ENCODE results near the gene KRT83.

KRT83 gene

DNA sequence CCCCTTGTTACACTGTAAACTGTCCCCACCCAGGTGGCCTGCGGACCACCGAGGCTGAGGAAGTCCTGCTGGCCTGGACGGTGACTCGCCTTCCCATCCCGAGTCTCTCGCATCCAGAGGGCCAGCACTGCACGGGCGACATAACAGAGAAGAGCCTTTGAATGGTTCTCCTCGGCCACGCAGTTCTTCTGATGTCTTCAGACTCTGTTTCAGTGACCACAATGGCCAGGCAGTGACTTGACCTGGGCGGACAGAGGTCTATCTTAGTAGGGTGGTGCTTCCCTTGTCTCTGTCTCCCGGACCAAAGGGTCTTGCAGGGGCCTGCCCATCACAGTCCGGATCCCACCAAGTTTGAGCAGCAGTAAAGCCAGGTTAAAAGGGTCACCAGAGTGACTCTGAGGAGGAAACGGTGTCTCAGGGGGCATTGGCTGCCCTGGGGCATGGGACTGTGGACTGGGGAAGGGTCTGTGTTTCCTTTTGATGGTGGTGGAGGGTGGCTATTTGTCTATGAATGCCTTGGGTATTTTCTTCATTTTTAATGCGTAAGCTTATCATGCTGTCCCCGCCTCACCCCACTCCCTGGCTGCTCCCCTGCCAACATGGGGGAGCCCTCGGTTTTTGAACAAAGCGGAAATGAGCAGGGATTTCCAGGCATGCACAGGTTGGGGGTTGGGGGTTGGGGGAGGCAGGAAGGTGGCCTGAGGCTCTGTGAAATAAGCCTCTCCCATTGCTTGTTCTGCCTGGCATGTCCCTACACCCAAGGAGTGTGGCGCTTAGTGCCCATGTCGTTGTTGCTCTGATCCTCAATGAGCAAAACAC, 35.8 kb upstream of the KRT83 start:
- Histone ChIP-seq H3K4me3 (replicated peaks; ENCODE audit: low read depth, low read length) (no peak overlapping the region), H3K27me3 (replicated peaks; ENCODE audit: control insufficient read depth, insufficient read depth, low read length) (no peaks in the 10 kb centered on the region; the same call in none of the 2 replicates), H3K36me3 (ENCODE audit: control insufficient read depth, insufficient read depth, low read length) (no peaks in the 10 kb centered on the region)
- DNase-seq (ENCODE audit: extremely low read depth, insufficient read length): no peak
- TF ChIP-seq, protein P1, sequence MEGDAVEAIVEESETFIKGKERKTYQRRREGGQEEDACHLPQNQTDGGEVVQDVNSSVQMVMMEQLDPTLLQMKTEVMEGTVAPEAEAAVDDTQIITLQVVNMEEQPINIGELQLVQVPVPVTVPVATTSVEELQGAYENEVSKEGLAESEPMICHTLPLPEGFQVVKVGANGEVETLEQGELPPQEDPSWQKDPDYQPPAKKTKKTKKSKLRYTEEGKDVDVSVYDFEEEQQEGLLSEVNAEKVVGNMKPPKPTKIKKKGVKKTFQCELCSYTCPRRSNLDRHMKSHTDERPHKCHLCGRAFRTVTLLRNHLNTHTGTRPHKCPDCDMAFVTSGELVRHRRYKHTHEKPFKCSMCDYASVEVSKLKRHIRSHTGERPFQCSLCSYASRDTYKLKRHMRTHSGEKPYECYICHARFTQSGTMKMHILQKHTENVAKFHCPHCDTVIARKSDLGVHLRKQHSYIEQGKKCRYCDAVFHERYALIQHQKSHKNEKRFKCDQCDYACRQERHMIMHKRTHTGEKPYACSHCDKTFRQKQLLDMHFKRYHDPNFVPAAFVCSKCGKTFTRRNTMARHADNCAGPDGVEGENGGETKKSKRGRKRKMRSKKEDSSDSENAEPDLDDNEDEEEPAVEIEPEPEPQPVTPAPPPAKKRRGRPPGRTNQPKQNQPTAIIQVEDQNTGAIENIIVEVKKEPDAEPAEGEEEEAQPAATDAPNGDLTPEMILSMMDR (IDR thresholded peaks at IDR 0.05; ENCODE audit: insufficient read depth, low read length, poor library complexity, severe bottlenecking): no peak

DNA sequence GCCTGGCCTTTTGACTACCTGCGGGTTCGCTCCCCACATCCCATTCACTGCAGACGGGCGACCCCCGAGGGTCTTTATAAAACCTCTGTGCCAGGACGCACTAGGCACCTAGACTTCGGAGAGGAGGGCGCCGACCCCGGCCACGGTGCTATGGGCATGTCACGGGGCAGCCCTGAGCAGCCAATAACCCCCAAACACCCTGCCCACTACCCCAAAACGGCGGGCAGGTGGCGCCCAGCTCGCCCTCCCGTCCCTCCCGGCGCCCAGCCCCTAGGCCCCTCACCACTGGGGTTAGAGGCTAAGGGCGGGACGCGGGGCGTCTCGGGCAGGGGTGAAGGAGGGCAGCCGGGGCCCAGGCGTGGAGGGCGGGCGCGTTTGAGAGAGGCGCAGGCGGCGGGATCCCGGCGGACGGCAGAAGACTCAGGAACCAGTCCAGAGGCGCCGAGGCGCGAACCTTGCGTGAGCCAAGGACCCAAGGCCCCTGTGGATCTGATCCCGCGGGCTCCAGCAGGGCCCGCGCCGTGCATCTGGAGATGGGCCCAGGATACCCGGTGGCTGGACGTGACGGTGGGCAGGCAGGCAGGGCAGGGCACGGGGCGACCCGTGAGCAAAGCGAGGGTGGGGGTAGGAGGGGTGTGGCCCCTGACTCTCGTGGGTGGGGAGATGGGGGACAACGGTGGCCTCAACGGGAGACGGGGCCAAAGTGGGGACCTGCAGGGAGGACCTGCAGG, 35.0 kb upstream of the KRT83 start:
- Histone ChIP-seq H3K27me3 (replicated peaks; ENCODE audit: control insufficient read depth, insufficient read depth, low read length) (no peaks in the 10 kb centered on the region; the same call in none of the 2 replicates), H3K36me3 (ENCODE audit: control insufficient read depth, insufficient read depth, low read length) (no peaks in the 10 kb centered on the region), H3K4me3 (replicated peaks; ENCODE audit: low read depth, low read length) (no peak overlapping the region)
- TF ChIP-seq, protein P1 (IDR thresholded peaks at IDR 0.05; ENCODE audit: insufficient read depth, low read length, poor library complexity, severe bottlenecking): no peak
- DNase-seq (ENCODE audit: extremely low read depth, insufficient read length): no peak

GRCh38 chr12:52355176-52355575, 34.0 kb upstream of the KRT83 start:
- H3K36me3 ChIP-seq (ENCODE audit: control insufficient read depth, insufficient read depth, low read length): no peaks in the 10 kb centered on the region
- no peak for DNase-seq (ENCODE audit: extremely low read depth, insufficient read length)
- peaks cover 1% of the 10 kb centered on the region for H3K27me3 ChIP-seq (replicated peaks; ENCODE audit: control insufficient read depth, insufficient read depth, low read length)
- H3K4me3 ChIP-seq (replicated peaks; ENCODE audit: low read depth, low read length): no peak overlapping the region
- TF ChIP-seq, protein P1 (IDR thresholded peaks at IDR 0.05; ENCODE audit: insufficient read depth, low read length, poor library complexity, severe bottlenecking): no peak

GRCh38 chr12:52354200-52354599, 33.0 kb upstream of the KRT83 start:
- H3K4me3 ChIP-seq (replicated peaks; ENCODE audit: low read depth, low read length): no peak overlapping the region
- peaks cover 1% of the 10 kb centered on the region for H3K27me3 ChIP-seq (replicated peaks; ENCODE audit: control insufficient read depth, insufficient read depth, low read length)
- TF ChIP-seq, protein P1 (IDR thresholded peaks at IDR 0.05; ENCODE audit: insufficient read depth, low read length, poor library complexity, severe bottlenecking): no peak
- H3K36me3 ChIP-seq (ENCODE audit: control insufficient read depth, insufficient read depth, low read length): no peaks in the 10 kb centered on the region
- DNase-seq (ENCODE audit: extremely low read depth, insufficient read length): no peak

GRCh38 chr12:52353766-52354165, 32.6 kb upstream of the KRT83 start:
- TF ChIP-seq, protein P1 (IDR thresholded peaks at IDR 0.05; ENCODE audit: insufficient read depth, low read length, poor library complexity, severe bottlenecking): no peak
- H3K36me3 ChIP-seq (ENCODE audit: control insufficient read depth, insufficient read depth, low read length): no peaks in the 10 kb centered on the region
- peaks cover 1% of the 10 kb centered on the region for H3K27me3 ChIP-seq (replicated peaks; ENCODE audit: control insufficient read depth, insufficient read depth, low read length)
- no peak for DNase-seq (ENCODE audit: extremely low read depth, insufficient read length)
- no peak overlapping the region for H3K4me3 ChIP-seq (replicated peaks; ENCODE audit: low read depth, low read length)

All from GM06990 (cell line).